Peyer's patch (tissue), 4 donors: ENCODE data around the gene AGPAT1. TPM values are rescaled to one million over a fixed set of nuclear protein-coding genes. Genes with fewer than 3 reads are reported as not detected.
A peak's percentile ranks its signal among the peaks of the same experiment; 100 is the strongest.
"Not testable (repeated sequence)": the region's sequence is repeated elsewhere in the genome, so short reads cannot be mapped to it uniquely, and the experiment has no call there.

Source experiments
- DNase-seq, 3 donors: peaks; one replicate each; pipeline ENCODE4 v3.0.0-alpha.2; 2017 to 2019
- H3K27ac ChIP-seq, 4 donors: fragments of 200-600 bp; sonication (generic); one replicate each; pipeline ENCODE4 v1.5.1; 2016 to 2019
- H3K27me3 ChIP-seq, 2 donors: fragments of 200-600 bp; sonication (generic); one replicate each; pipeline ENCODE4 v1.5.1; 2019
- H3K36me3 ChIP-seq, 3 donors: fragments of 200-600 bp; sonication (generic); one replicate each; pipeline ENCODE4 v1.5.1; 2016 to 2019
- H3K4me1 ChIP-seq, 4 donors: fragments of 200-600 bp; sonication (generic); one replicate each; pipeline ENCODE4 v1.5.1; 2016 to 2019
- H3K4me3 ChIP-seq, 4 donors: fragments of 200-600 bp; sonication (generic); 1 replicate in 3 of 4; 2 replicates in 1 of 4; pipeline ENCODE4 v1.5.1; 2016 to 2019; ENCODE audit warnings: mild to moderate bottlenecking in 1 of 4
- H3K9me3 ChIP-seq, 4 donors: fragments of 200-600 bp; sonication (generic); one replicate each; pipeline ENCODE4 v1.5.1; 2016 to 2019; ENCODE audit warnings: mild to moderate bottlenecking in 1 of 4
- CTCF ChIP-seq, 6 experiments: fragments of 450-650 bp in 4 of 6; fragments of 200-600 bp in 2 of 6; sonication (generic) in 1 of 6; IDR thresholded peaks; one replicate each; pipeline ENCODE4 v1.5.1; 2017 to 2019; ENCODE audit warnings: antibody characterized with exemption in 6 of 6, mild to moderate bottlenecking in 3 of 6, moderate library complexity in 1 of 6
- POLR2A ChIP-seq, 2 donors: fragments of 450-650 bp; IDR thresholded peaks; one replicate each; pipeline ENCODE4 v1.5.1; 2017; ENCODE audit warnings: antibody characterized with exemption in 2 of 2, mild to moderate bottlenecking in 2 of 2, moderate library complexity in 2 of 2
- total RNA-seq, 4 donors: library from RNA; depleted of rRNA; stranded (reverse); fragments of >200 nt; gene quantifications; one replicate each; pipeline ENCODE4 v1.1.0, GENCODE V29; 2016

The AGPAT1 gene
- total RNA-seq, 4 donors from 2014 or later, result 28.9 to 140 (median 90.7) TPM

DNA sequence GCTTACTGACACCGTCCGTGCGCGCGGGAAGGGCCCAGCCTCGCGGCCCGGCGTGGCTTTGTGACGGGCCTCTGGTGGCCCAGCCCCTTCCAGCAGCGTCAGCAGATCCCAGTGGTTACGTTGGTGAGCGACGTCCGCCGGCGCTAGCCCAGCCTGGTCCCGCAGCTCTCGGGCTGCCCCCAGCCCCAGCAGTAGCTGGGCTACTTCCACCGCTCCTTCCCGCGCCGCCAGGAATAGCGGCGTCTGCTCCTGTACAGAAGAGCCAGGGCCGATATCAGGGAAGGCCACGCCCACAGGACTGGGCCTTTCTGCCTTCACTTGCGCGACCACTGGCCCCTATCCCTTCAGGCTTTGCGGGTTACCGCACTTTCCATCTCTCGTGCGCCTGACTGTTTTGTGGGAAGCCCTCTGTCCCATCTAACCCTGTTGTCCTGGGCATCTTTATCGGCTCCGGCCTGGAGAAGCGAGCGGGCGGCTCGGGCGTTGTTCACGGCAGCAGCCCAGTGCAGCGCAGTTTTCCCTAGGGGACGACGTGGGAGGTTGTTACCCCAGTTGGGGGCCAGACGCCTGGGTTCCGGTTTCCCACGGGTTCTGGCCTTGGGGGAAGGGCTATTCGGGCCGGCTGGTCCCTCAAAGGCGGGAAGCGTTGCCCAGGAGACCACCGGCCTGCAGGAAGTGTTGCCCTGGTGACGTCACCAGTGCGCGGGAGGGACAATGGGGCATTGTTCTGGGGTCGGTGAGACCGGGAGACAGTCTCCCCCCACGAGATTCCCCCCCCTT is 20.2 kb upstream of the AGPAT1 start:
- Histone ChIP-seq H3K27me3 (no peaks in the 10 kb centered on the region), H3K4me1 (peaks cover 3 to 33% (median 8%) of the 10 kb centered on the region in 4 donors), H3K9me3 (no peaks in the 10 kb centered on the region), H3K4me3 (peak overlapping the region; percentile 69 to 80 (median 74)), H3K27ac (peak overlapping the region; percentile 94 to 99 (median 98)), H3K36me3 (no peaks in the 10 kb centered on the region)
- DNase-seq, result peak; percentile 85 to 94 (median 92)
- TF ChIP-seq CTCF (IDR thresholded peaks at IDR 0.05), result no peak
- TF ChIP-seq POLR2A (IDR thresholded peaks at IDR 0.05), result peak; percentile 98

DNA sequence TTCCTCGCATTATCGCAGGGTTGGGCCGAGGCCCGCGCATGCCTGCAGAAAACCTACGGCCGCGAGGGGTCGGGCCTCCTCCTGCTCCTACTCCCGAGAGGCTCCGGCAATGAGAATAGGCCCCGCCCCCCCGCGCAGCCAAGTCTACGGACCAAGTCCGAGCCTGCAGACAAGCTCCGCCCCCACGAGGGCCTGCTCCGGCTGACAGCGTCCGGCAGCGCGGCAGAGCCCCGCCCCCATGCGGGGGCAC is 19.7 kb upstream of the AGPAT1 start:
- Histone ChIP-seq H3K27ac (peak overlapping the region; percentile 94 to 99 (median 98)), H3K4me1 (peaks cover 3 to 38% (median 8%) of the 10 kb centered on the region in 4 donors), H3K27me3 (no peaks in the 10 kb centered on the region), H3K9me3 (no peaks in the 10 kb centered on the region), H3K36me3 (no peaks in the 10 kb centered on the region), H3K4me3 (peak overlapping the region; percentile 69 to 80 (median 74))
- TF ChIP-seq POLR2A (IDR thresholded peaks at IDR 0.05) (no peak), CTCF (IDR thresholded peaks at IDR 0.05) (peak; percentile 56 to 82 (median 67))
- DNase-seq, result peak; percentile 100

GRCh38 chr6:32194825-32195651 is 19.2 kb upstream of the AGPAT1 start:
- Histone ChIP-seq H3K27me3 (no peaks in the 10 kb centered on the region), H3K9me3 (no peaks in the 10 kb centered on the region), H3K4me1 (peaks cover 3 to 40% (median 8%) of the 10 kb centered on the region in 4 donors), H3K27ac (peak overlapping the region; percentile 80 to 98 (median 91)), H3K4me3 (peak overlapping the region; percentile 44 to 80 (median 62)), H3K36me3 (no peaks in the 10 kb centered on the region)
- peak in 1 of 3 donors; percentile 40 for DNase-seq
- TF ChIP-seq CTCF (IDR thresholded peaks at IDR 0.05) (peak in 5 of 6 experiments; percentile 4 to 77 (median 70)), POLR2A (IDR thresholded peaks at IDR 0.05) (peak; percentile 48 to 82)

- Histone ChIP-seq H3K9me3 (no peaks in the 10 kb centered on the region), H3K36me3 (no peaks in the 10 kb centered on the region), H3K27ac (peak overlapping the region in 3 of 4 donors; percentile 80 to 98 (median 94)), H3K4me3 (no peak overlapping the region), H3K4me1 (peaks cover 3 to 40% (median 8%) of the 10 kb centered on the region in 4 donors), H3K27me3 (no peaks in the 10 kb centered on the region)
- no peak for DNase-seq
- no peak for TF ChIP-seq POLR2A (IDR thresholded peaks at IDR 0.05)
- TF ChIP-seq CTCF (IDR thresholded peaks at IDR 0.05), result no peak
Measured at GRCh38 chr6:32194388-32194787, 18.5 kb upstream of the AGPAT1 start.

DNA sequence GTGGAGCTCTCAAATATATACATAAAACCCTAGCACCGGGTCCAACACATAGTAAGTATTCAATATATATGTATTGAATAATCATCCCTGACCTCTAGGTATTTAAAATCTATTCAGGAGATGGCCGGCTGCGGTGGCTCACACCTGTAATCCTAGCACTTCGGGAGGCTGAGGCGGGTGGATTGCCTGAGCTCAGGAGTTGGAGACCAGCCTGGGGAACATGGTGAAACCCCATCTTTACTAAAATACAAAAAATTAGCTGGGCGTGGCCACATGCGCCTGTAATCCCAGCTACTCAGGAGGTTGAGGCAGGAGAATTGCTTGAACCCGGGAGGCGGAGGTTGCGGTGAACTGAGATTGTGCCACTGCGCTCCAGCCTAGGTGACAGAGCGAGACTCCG is 17.2 kb upstream of the AGPAT1 start:
- peaks cover 3 to 51% (median 12%) of the 10 kb centered on the region in 4 donors for H3K4me1 ChIP-seq
- peak overlapping the region; percentile 90 to 98 (median 94) for H3K27ac ChIP-seq
- H3K4me3 ChIP-seq, result peak overlapping the region; percentile 51 to 92 (median 69)
- not testable (repeated sequence) for H3K27me3 ChIP-seq, DNase-seq, H3K9me3 ChIP-seq, H3K36me3 ChIP-seq

GRCh38 chr6:32192608-32193039 is 16.7 kb upstream of the AGPAT1 start, which contains the start of gene GPSM3:
GPSM3 (minus strand) TSS chr6:32192643; CDS start chr6:32192513, 130 bp downstream.
- Histone ChIP-seq H3K27ac (peak within 1 kb of the TSS; percentile 90 to 98 (median 94)), H3K27me3 (no peaks in the 10 kb centered on the region), H3K36me3 (peaks cover 0 to 4% (median 0%) of the 10 kb centered on the region in 3 donors), H3K9me3 (no peaks in the 10 kb centered on the region), H3K4me3 (peak within 1 kb of the TSS; percentile 51 to 92 (median 69)), H3K4me1 (peaks cover 3 to 55% (median 12%) of the 10 kb centered on the region in 4 donors)
- TF ChIP-seq POLR2A (IDR thresholded peaks at IDR 0.05), result peak in 1 of 2 donors; percentile 27
- TF ChIP-seq CTCF (IDR thresholded peaks at IDR 0.05), result no peak
- peak; percentile 70 to 91 (median 86) for DNase-seq
